Activated T-cell treated with anti-CD3 and anti-CD28 coated beads, Interleukin-2, amount 50 U/mL, for 24 hours (primary cell): ENCODE measurements around the gene KEAP1.
"Not testable (repeated sequence)": the region's sequence is repeated elsewhere in the genome, so short reads cannot be mapped to it uniquely, and the experiment has no call there.

Source experiments
- DNase-seq: peaks from one replicate; pipeline ENCODE4 v3.0.0-alpha.2; 2020
- H3K27ac Mint-ChIP-seq: 2 replicates; pipeline ENCODE4 v1.8.0; 2020; ENCODE audit warnings: mild to moderate bottlenecking, mixed read lengths
- H3K27me3 Mint-ChIP-seq: 2 replicates; pipeline ENCODE4 v1.8.0; 2020; ENCODE audit warnings: mixed read lengths
- H3K36me3 Mint-ChIP-seq: 2 replicates; pipeline ENCODE4 v1.8.0; 2020; ENCODE audit warnings: low read depth, mixed read lengths
- H3K4me1 Mint-ChIP-seq: 2 replicates; pipeline ENCODE4 v1.8.0; 2020; ENCODE audit warnings: low read depth, mixed read lengths
- H3K4me3 Mint-ChIP-seq: 2 replicates; pipeline ENCODE4 v1.8.0; 2020; ENCODE audit warnings: mild to moderate bottlenecking, moderate library complexity, mixed read lengths
- H3K9me3 Mint-ChIP-seq: 2 replicates; pipeline ENCODE4 v1.8.0; 2020; ENCODE audit warnings: mixed read lengths

Gene KEAP1

GRCh38 chr19:10503002-10503789 lies at the start of gene KEAP1:
Gene KEAP1, minus strand, starts transcription at chr19:10503356. Its CDS starts 3,323 bp downstream, at chr19:10500033.
- peak within 1 kb of the TSS; percentile 91 for H3K4me3 Mint-ChIP-seq
- peaks cover 39% of the 10 kb centered on the region for H3K4me1 Mint-ChIP-seq
- H3K27me3 Mint-ChIP-seq = no peaks in the 10 kb centered on the region
- peak within 1 kb of the TSS; percentile 96 for H3K27ac Mint-ChIP-seq
- no peaks in the 10 kb centered on the region for H3K9me3 Mint-ChIP-seq
- DNase-seq = no peak
- peaks cover 35% of the 10 kb centered on the region for H3K36me3 Mint-ChIP-seq

- Mint-ChIP-seq H3K4me1 (peaks cover 49% of the 10 kb centered on the region), H3K36me3 (peaks cover 89% of the 10 kb centered on the region), H3K9me3 (no peaks in the 10 kb centered on the region)
Measured at GRCh38 chr19:10552510-10553053, 49.4 kb upstream of the KEAP1 start.

GRCh38 chr19:10551698-10552301 lies 48.6 kb upstream of the KEAP1 start:
- Mint-ChIP-seq H3K9me3 (no peaks in the 10 kb centered on the region), H3K4me3 (no peak overlapping the region), H3K36me3 (peaks cover 90% of the 10 kb centered on the region), H3K27me3 (no peaks in the 10 kb centered on the region), H3K4me1 (peaks cover 51% of the 10 kb centered on the region), H3K27ac (peak overlapping the region; percentile 83)
- DNase-seq = peak; percentile 62

More at GRCh38 chr19:10552510-10553053, 49.4 kb upstream of the KEAP1 start:
- peak overlapping the region; percentile 93 for H3K27ac Mint-ChIP-seq
- H3K4me3 Mint-ChIP-seq = no peak overlapping the region
- no peaks in the 10 kb centered on the region for H3K27me3 Mint-ChIP-seq
- DNase-seq = peak; percentile 59

GRCh38 chr19:10551006-10551405 lies 47.9 kb upstream of the KEAP1 start:
- peaks cover 85% of the 10 kb centered on the region for H3K36me3 Mint-ChIP-seq
- not testable (repeated sequence) for DNase-seq, H3K27me3 Mint-ChIP-seq, H3K9me3 Mint-ChIP-seq, H3K4me3 Mint-ChIP-seq
- H3K27ac Mint-ChIP-seq = peak overlapping the region; percentile 71
- H3K4me1 Mint-ChIP-seq = peaks cover 49% of the 10 kb centered on the region

GRCh38 chr19:10550336-10550735 lies 47.2 kb upstream of the KEAP1 start:
- DNase-seq = no peak
- H3K36me3 Mint-ChIP-seq = peaks cover 78% of the 10 kb centered on the region
- H3K4me3 Mint-ChIP-seq = no peak overlapping the region
- no peaks in the 10 kb centered on the region for H3K27me3 Mint-ChIP-seq
- H3K27ac Mint-ChIP-seq = peak overlapping the region; percentile 69
- H3K9me3 Mint-ChIP-seq = no peaks in the 10 kb centered on the region
- peaks cover 44% of the 10 kb centered on the region for H3K4me1 Mint-ChIP-seq

- Mint-ChIP-seq H3K4me3 (no peak overlapping the region), H3K36me3 (peaks cover 76% of the 10 kb centered on the region), H3K27me3 (no peaks in the 10 kb centered on the region), H3K4me1 (peaks cover 44% of the 10 kb centered on the region), H3K27ac (peak overlapping the region; percentile 69), H3K9me3 (no peaks in the 10 kb centered on the region)
- no peak for DNase-seq
Measured at GRCh38 chr19:10549733-10550132, 46.6 kb upstream of the KEAP1 start.

- Mint-ChIP-seq H3K27me3 (no peaks in the 10 kb centered on the region), H3K4me3 (no peak overlapping the region), H3K36me3 (peaks cover 72% of the 10 kb centered on the region), H3K27ac (peak overlapping the region; percentile 52), H3K4me1 (peaks cover 40% of the 10 kb centered on the region), H3K9me3 (no peaks in the 10 kb centered on the region)
- DNase-seq = no peak
Measured at GRCh38 chr19:10548746-10549276, 45.7 kb upstream of the KEAP1 start.

- Mint-ChIP-seq H3K4me1 (peaks cover 28% of the 10 kb centered on the region), H3K9me3 (no peaks in the 10 kb centered on the region), H3K27me3 (no peaks in the 10 kb centered on the region), H3K36me3 (peaks cover 52% of the 10 kb centered on the region), H3K4me3 (no peak overlapping the region), H3K27ac (no peak overlapping the region)
- DNase-seq = no peak
Measured at GRCh38 chr19:10546817-10547216, 43.7 kb upstream of the KEAP1 start.

GRCh38 chr19:10544753-10545251 lies 41.6 kb upstream of the KEAP1 start:
- peak overlapping the region; percentile 90 for H3K4me3 Mint-ChIP-seq
- DNase-seq = no peak
- H3K36me3 Mint-ChIP-seq = peaks cover 32% of the 10 kb centered on the region
- peak overlapping the region; percentile 92 for H3K27ac Mint-ChIP-seq
- H3K27me3 Mint-ChIP-seq = peaks cover 3% of the 10 kb centered on the region
- H3K9me3 Mint-ChIP-seq = no peaks in the 10 kb centered on the region
- peaks cover 19% of the 10 kb centered on the region for H3K4me1 Mint-ChIP-seq

GRCh38 chr19:10544242-10544752 lies 41.1 kb upstream of the KEAP1 start:
- peak; percentile 39 for DNase-seq

GRCh38 chr19:10543420-10544241 lies 40.5 kb upstream of the KEAP1 start, which contains the start of gene ATG4D:
Gene ATG4D, plus strand, starts transcription at chr19:10543904. Its CDS starts 187 bp downstream, at chr19:10544091.
- Mint-ChIP-seq H3K4me1 (peaks cover 21% of the 10 kb centered on the region), H3K27me3 (peaks cover 11% of the 10 kb centered on the region), H3K36me3 (peaks cover 21% of the 10 kb centered on the region), H3K4me3 (peak within 1 kb of the TSS; percentile 90), H3K27ac (peak within 1 kb of the TSS; percentile 92), H3K9me3 (no peaks in the 10 kb centered on the region)
- peak; percentile 89 for DNase-seq

More at GRCh38 chr19:10544242-10544752, 41.1 kb upstream of the KEAP1 start:
- no peaks in the 10 kb centered on the region for H3K9me3 Mint-ChIP-seq
- peaks cover 27% of the 10 kb centered on the region for H3K36me3 Mint-ChIP-seq
- H3K4me3 Mint-ChIP-seq = peak overlapping the region; percentile 90
- peak overlapping the region; percentile 92 for H3K27ac Mint-ChIP-seq
- peaks cover 4% of the 10 kb centered on the region for H3K27me3 Mint-ChIP-seq
- H3K4me1 Mint-ChIP-seq = peaks cover 19% of the 10 kb centered on the region

GRCh38 chr19:10543059-10543419 lies 39.9 kb upstream of the KEAP1 start:
- peaks cover 15% of the 10 kb centered on the region for H3K36me3 Mint-ChIP-seq
- H3K9me3 Mint-ChIP-seq = no peaks in the 10 kb centered on the region
- no peak for DNase-seq
- H3K27ac Mint-ChIP-seq = peak overlapping the region; percentile 79
- H3K4me1 Mint-ChIP-seq = peaks cover 22% of the 10 kb centered on the region
- H3K4me3 Mint-ChIP-seq = peak overlapping the region; percentile 73
- peaks cover 17% of the 10 kb centered on the region for H3K27me3 Mint-ChIP-seq

GRCh38 chr19:10539016-10539415 lies 35.9 kb upstream of the KEAP1 start:
- not testable (repeated sequence) for H3K36me3 Mint-ChIP-seq, H3K27ac Mint-ChIP-seq, H3K4me1 Mint-ChIP-seq, H3K9me3 Mint-ChIP-seq, DNase-seq, H3K4me3 Mint-ChIP-seq
- H3K27me3 Mint-ChIP-seq = peaks cover 24% of the 10 kb centered on the region
